H1 (cell line): ENCODE results near the gene GAMT. TPM values are rescaled to one million over a fixed set of nuclear protein-coding genes. Genes with fewer than 3 reads are reported as not detected.
A peak's percentile ranks its signal among the peaks of the same experiment; 100 is the strongest.

Source experiments
- CTCF ChIA-PET: fragments of 300-600 bp; sonication (Branson Sonifier 250); formaldehyde crosslinking; loops from one replicate; lab custom pipeline; 2021; ENCODE audit not compliant: partially characterized antibody; lab: Charles Lee
- POLR2A ChIA-PET: fragments of 300-600 bp; sonication (Branson Sonifier 250); formaldehyde crosslinking; loops from one replicate; lab custom pipeline; 2021; ENCODE audit warnings: inconsistent platforms; ENCODE audit not compliant: partially characterized antibody; lab: Charles Lee
- DNase-seq, 2 experiments: peaks; one replicate each; pipeline versions ENCODE4 v3.0.0 to v3.0.0-alpha.2; 2010 to 2022; ENCODE audit warnings: low spot score in 2 of 2, low read depth in 1 of 2, mixed read lengths in 1 of 2
- FAIRE-seq: peaks from 2 replicates; lab custom pipeline; 2011; peaks lifted over from hg19 to GRCh38; lab: Jason Lieb, UNC
- H2AFZ ChIP-seq: 2 replicates; pipeline ENCODE4 v1.8.1; 2012; ENCODE audit warnings: low read length, inconsistent platforms
- H2AK5ac ChIP-seq: 2 replicates; pipeline ENCODE4 v1.6.1; 2013; ENCODE audit warnings: low read depth, low read length
- H2BK120ac ChIP-seq: replicated peaks from 2 replicates; pipeline ENCODE3; 2013; ENCODE audit warnings: low read depth, low read length, inconsistent platforms
- H2BK12ac ChIP-seq: 2 replicates; pipeline ENCODE4 v1.6.1; 2013; ENCODE audit warnings: low read depth, low read length
- H2BK15ac ChIP-seq: 2 replicates; pipeline ENCODE4 v1.6.1; 2013; ENCODE audit warnings: low read length
- H2BK20ac ChIP-seq: 2 replicates; pipeline ENCODE4 v1.6.1; 2013; ENCODE audit warnings: low read length
- H2BK5ac ChIP-seq: 2 replicates; pipeline ENCODE4 v1.6.1; 2013; ENCODE audit warnings: low read depth, low read length
- H3K14ac ChIP-seq: 2 replicates; pipeline ENCODE4 v1.6.1; 2013; ENCODE audit warnings: inconsistent platforms; ENCODE audit not compliant: insufficient read length
- H3K18ac ChIP-seq: 2 replicates; pipeline ENCODE4 v1.6.1; 2013; ENCODE audit warnings: low read length; ENCODE audit errors: extremely low read depth
- H3K23ac ChIP-seq: 2 replicates; pipeline ENCODE4 v1.6.1; 2013; ENCODE audit warnings: inconsistent platforms; ENCODE audit not compliant: insufficient read length
- H3K23me2 ChIP-seq: 2 replicates; pipeline ENCODE4 v1.6.1; 2013; ENCODE audit warnings: low read depth, low read length
- H3K27ac ChIP-seq: 2 replicates; pipeline ENCODE4 v1.6.1; 2011; ENCODE audit warnings: low read depth, low read length, inconsistent platforms
- H3K27me3 ChIP-seq, 4 experiments: replicated peaks in 1 of 4; 1 replicate in 1 of 4; 2 replicates in 3 of 4; pipeline versions ENCODE4 v1.6.1 to v1.8.1; 2011 to 2013; ENCODE audit warnings: low read length in 3 of 4, mild to moderate bottlenecking in 3 of 4, inconsistent platforms in 2 of 4, mixed read lengths in 2 of 4, moderate library complexity in 1 of 4; ENCODE audit not compliant: control insufficient read depth in 3 of 4, insufficient read depth in 3 of 4; ENCODE audit errors: extremely low read depth in 1 of 4
- H3K36me3 ChIP-seq, 4 experiments: 2 replicates each; pipeline versions ENCODE4 v1.6.1 to v1.8.1; 2011 to 2013; ENCODE audit warnings: mild to moderate bottlenecking in 4 of 4, low read length in 3 of 4, moderate library complexity in 2 of 4, control low read depth in 1 of 4, inconsistent platforms in 1 of 4; ENCODE audit not compliant: insufficient read depth in 4 of 4, control insufficient read depth in 2 of 4
- H3K4ac ChIP-seq: replicated peaks from 2 replicates; pipeline ENCODE3; 2013; ENCODE audit warnings: low read length, low read depth, mixed read lengths, inconsistent platforms; ENCODE audit not compliant: insufficient read length
- H3K4me1 ChIP-seq, 4 experiments: replicated peaks in 1 of 4; 1 replicate in 1 of 4; 2 replicates in 3 of 4; pipeline versions ENCODE4 v1.6.1 to v1.8.1; 2011 to 2013; ENCODE audit warnings: low read length in 3 of 4, inconsistent platforms in 2 of 4, mixed read lengths in 1 of 4; ENCODE audit not compliant: insufficient read depth in 4 of 4, control insufficient read depth in 3 of 4
- H3K4me2 ChIP-seq, 2 experiments: 2 replicates each; pipeline versions ENCODE4 v1.6.1 to v1.8.1; 2011 to 2013; ENCODE audit warnings: low read depth in 2 of 2, low read length in 2 of 2, control low read depth in 1 of 2, inconsistent platforms in 1 of 2, mild to moderate bottlenecking in 1 of 2; ENCODE audit not compliant: insufficient read depth in 1 of 2
- H3K4me3 ChIP-seq, 4 experiments: fragments of 200-600, 300-600 bp in 1 of 4; sonication (generic), shearing (Covaris generic), sonication (Bioruptor Twin) in 1 of 4; 2 replicates each; pipeline versions ENCODE4 v1.5.1 to v1.8.1; 2011 to 2016; ENCODE audit warnings: low read length in 4 of 4, low read depth in 3 of 4, control low read depth in 2 of 4, inconsistent platforms in 2 of 4, mild to moderate bottlenecking in 2 of 4, mixed read lengths in 1 of 4, moderate library complexity in 1 of 4; ENCODE audit not compliant: insufficient read depth in 2 of 4; ENCODE audit errors: extremely low read depth in 1 of 4
- H3K56ac ChIP-seq: replicated peaks from 2 replicates; pipeline ENCODE3; 2013; ENCODE audit warnings: low read depth, mild to moderate bottlenecking, mixed read lengths, low read length, inconsistent platforms; ENCODE audit not compliant: insufficient read length
- H3K79me1 ChIP-seq: 2 replicates; pipeline ENCODE4 v1.6.1; 2013; ENCODE audit warnings: low read depth, low read length, control low read depth
- H3K79me2 ChIP-seq, 2 experiments: 2 replicates each; pipeline versions ENCODE4 v1.6.1 to v1.8.1; 2012 to 2013; ENCODE audit warnings: low read length in 2 of 2, mild to moderate bottlenecking in 2 of 2, inconsistent platforms in 1 of 2; ENCODE audit not compliant: insufficient read depth in 2 of 2, control insufficient read depth in 1 of 2
- H3K9ac ChIP-seq, 4 experiments: replicated peaks in 1 of 4; 1 replicate in 1 of 4; 2 replicates in 3 of 4; pipeline versions ENCODE4 v1.6.1 to v1.8.1; 2011 to 2013; ENCODE audit warnings: low read depth in 3 of 4, low read length in 3 of 4, control low read depth in 2 of 4, mild to moderate bottlenecking in 2 of 4, moderate library complexity in 2 of 4, inconsistent platforms in 1 of 4; ENCODE audit errors: extremely low read depth in 1 of 4
- H3K9me3 ChIP-seq, 2 experiments: 2 replicates each; pipeline versions ENCODE4 v1.6.1 to v1.8.1; 2012 to 2013; ENCODE audit warnings: mild to moderate bottlenecking in 2 of 2, moderate library complexity in 2 of 2, control low read depth in 1 of 2, inconsistent platforms in 1 of 2, low read depth in 1 of 2, low read length in 1 of 2, mixed read lengths in 1 of 2; ENCODE audit not compliant: insufficient read depth in 2 of 2
- H4K20me1 ChIP-seq, 2 experiments: replicated peaks in 1 of 2; 2 replicates each; pipeline versions ENCODE3 to v1.8.1; 2011 to 2013; ENCODE audit warnings: inconsistent platforms in 2 of 2, low read length in 2 of 2, mild to moderate bottlenecking in 1 of 2; ENCODE audit not compliant: insufficient read depth in 2 of 2, control insufficient read depth in 1 of 2
- H4K5ac ChIP-seq: 2 replicates; pipeline ENCODE4 v1.6.1; 2013; ENCODE audit warnings: low read length, low read depth, mixed read lengths, inconsistent platforms; ENCODE audit not compliant: insufficient read length
- H4K8ac ChIP-seq: 2 replicates; pipeline ENCODE4 v1.8.0; 2013; ENCODE audit warnings: mild to moderate bottlenecking, moderate library complexity, low read length, inconsistent platforms; ENCODE audit not compliant: insufficient read depth; ENCODE audit errors: extremely low read depth
- H4K91ac ChIP-seq: replicated peaks from 2 replicates; pipeline ENCODE3; 2013; ENCODE audit warnings: low read length, mixed read lengths, inconsistent platforms; ENCODE audit not compliant: insufficient read length
- EZH2 ChIP-seq: fragments of 200-600 bp; sonication (generic); IDR thresholded peaks from 2 replicates; pipeline ENCODE4 v1.7.1; 2012; ENCODE audit warnings: low read depth, mild to moderate bottlenecking, moderate library complexity, low read length, inconsistent platforms; ENCODE audit not compliant: severe bottlenecking
- HDAC6 ChIP-seq: IDR thresholded peaks from one replicate; pipeline ENCODE4 v1.7.1; 2012; ENCODE audit warnings: low read depth, mild to moderate bottlenecking, inconsistent platforms, low read length, moderate library complexity
- JUN ChIP-seq: IDR thresholded peaks from 2 replicates; pipeline ENCODE4 v1.6.1; 2011; ENCODE audit warnings: low read depth, mild to moderate bottlenecking, improper control_type of control experiment, low read length
- KDM4A ChIP-seq: IDR thresholded peaks from one replicate; pipeline ENCODE4 v1.7.1; 2012; ENCODE audit warnings: low read depth, mild to moderate bottlenecking, moderate library complexity, low read length, inconsistent platforms; ENCODE audit not compliant: severe bottlenecking
- NRF1 ChIP-seq: IDR thresholded peaks from 2 replicates; pipeline ENCODE4 v1.6.1; 2011; ENCODE audit warnings: mild to moderate bottlenecking, low read depth, low read length, improper control_type of control experiment
- RNF2 ChIP-seq: fragments of 200-900, 300-1000 bp; sonication (generic); IDR thresholded peaks from 2 replicates; pipeline ENCODE4 v1.7.1; 2016; ENCODE audit warnings: borderline replicate concordance, low read depth, mild to moderate bottlenecking, antibody characterized with exemption, low read length; ENCODE audit not compliant: poor library complexity, severe bottlenecking; ENCODE audit errors: missing control alignments
- SP1 ChIP-seq: IDR thresholded peaks from 2 replicates; pipeline ENCODE4 v1.6.1; 2011; ENCODE audit warnings: low read depth, low read length
- WGBS, 2 experiments: shearing (Covaris generic) in 1 of 2; methylation state at CpG; one replicate each; pipeline versions ENCODE4 v1.1.6 to v1.1.7; 2013 to 2015; ENCODE audit warnings: low lambda C conversion rate in 2 of 2, mixed read lengths in 2 of 2, inconsistent platforms in 1 of 2, low coverage in 1 of 2, missing lambda C conversion rate in 1 of 2; ENCODE audit not compliant: insufficient replicate concordance in 2 of 2, insufficient coverage in 1 of 2, insufficient read length in 1 of 2; ENCODE audit errors: extremely low coverage in 1 of 2, missing lambda C conversion rate in 1 of 2; 5-methylcytosine and 5-hydroxymethylcytosine counted together
- polyA plus RNA-seq, 7 experiments: library from polyadenylated mRNA; depleted of rRNA in 3 of 7; stranded (reverse) in 5 of 7; unstranded in 2 of 7; fragments of >200 nt in 5 of 7; fragments of 200-250 nt in 2 of 7; gene quantifications; 1 replicate in 5 of 7; 2 replicates in 1 of 7; 4 replicates in 1 of 7; pipeline versions ENCODE4 v1.2.1 to v1.2.3, GENCODE V29; 2011 to 2013; ENCODE audit warnings: missing spikeins in 2 of 7, mixed read lengths in 2 of 7
- total RNA-seq: library from RNA; stranded (reverse); fragmentation: NEBNext Ultra II Directional; extraction: Animal tissue kit (Norgen Biotek cat#: 25700); gene quantifications from 2 replicates; pipeline ENCODE4 v1.2.1, GENCODE V29; 2021

The GAMT gene
- total and polyA plus RNA-seq, 2 of the 8 experiments (the other 6 are each of a cell fraction or from before 2014, with no cell fraction given), result 17.2 to 35.6 TPM

- DNase-seq, result peak in 1 of 2 experiments; percentile 77
- Histone ChIP-seq H3K27me3 (peaks cover 33 to 49% (median 46%) of the 10 kb centered on the region in 4 experiments), H3K23ac (no peak overlapping the region), H3K23me2 (peaks cover 4% of the 10 kb centered on the region; the same call in 1 of the 2 replicates), H3K56ac (no peak overlapping the region), H3K4ac (no peak overlapping the region), H3K9ac (no peak overlapping the region), H3K14ac (no peak overlapping the region)
- CTCF ChIA-PET, result interaction anchor here (1.0 to 5.6 kb wide), 8 partner anchors 9 to 43 kb away, joined by 4 to 54 read pairs (median 6); no protein-coding TSS in a partner anchor
- TF ChIP-seq SP1, result no peak
- peak; percentile 36; the same call in 1 of the 2 replicates for TF ChIP-seq NRF1
- TF ChIP-seq KDM4A, result peak; percentile 49
- TF ChIP-seq EZH2, result no peak
- TF ChIP-seq JUN, result no peak
- no peak for TF ChIP-seq RNF2
- no peak for TF ChIP-seq HDAC6
- TF ChIP-seq, all 59 proteins: peak for 2
- no peak overlapping the region for H3K18ac ChIP-seq
- peaks cover 16 to 18% of the 10 kb centered on the region in 2 experiments for H4K20me1 ChIP-seq
- H3K4me1 ChIP-seq, result peaks cover 0 to 24% (median 10%) of the 10 kb centered on the region in 4 experiments; a peak in 6 of 7 replicates
- no peak overlapping the region for H4K8ac ChIP-seq
- no peak overlapping the region for H2BK12ac ChIP-seq
- no peak overlapping the region for H2BK120ac ChIP-seq
- peaks cover 11 to 16% (median 14%) of the 10 kb centered on the region in 4 experiments for H3K36me3 ChIP-seq
- FAIRE-seq, result no peak
- no peak overlapping the region for H2BK15ac ChIP-seq
- POLR2A ChIA-PET, result interaction anchor here (1.0 to 7.6 kb wide), 9 partner anchors 8 to 177 kb away, joined by 3 to 109 read pairs (median 5); partner anchors contain the start of genes APC2 and CIRBP
- H3K4me2 ChIP-seq, result peak overlapping the region; percentile 11 to 69
- H2BK5ac ChIP-seq, result no peak overlapping the region
- H2AFZ ChIP-seq, result no peak overlapping the region
- peak overlapping the region; percentile 23 to 68 (median 38); a peak in 6 of 8 replicates for H3K4me3 ChIP-seq
- H3K27ac ChIP-seq, result no peak overlapping the region
- no peaks in the 10 kb centered on the region for H3K9me3 ChIP-seq
- H2AK5ac ChIP-seq, result no peak overlapping the region
- no peaks in the 10 kb centered on the region for H3K79me1 ChIP-seq
- H2BK20ac ChIP-seq, result no peak overlapping the region
- H4K5ac ChIP-seq, result no peak overlapping the region
- no peak overlapping the region for H4K91ac ChIP-seq
- WGBS, 2 experiments, result 7% methylated on average over 25 of the region's 99 CpGs; no CpG with 5 or more reads in 1 of the 2 experiments
- H3K79me2 ChIP-seq, result no peaks in the 10 kb centered on the region
Measured at GRCh38 chr19:1445932-1446712, 44.8 kb upstream of the GAMT start.
